T-helper 2 cell treated with Interferon-gamma antibody and Interleukin-4, amounts not matched to agents 5 μg/mL and 100 μg/mL, for 36 hours (primary cell): ENCODE results near the gene CCDC15.
"Not testable (repeated sequence)": the region's sequence is repeated elsewhere in the genome, so short reads cannot be mapped to it uniquely, and the experiment has no call there.

Experiments used
- DNase-seq: peaks from one replicate; pipeline ENCODE4 v3.0.0; 2021; ENCODE audit warnings: low spot score
- H3K27ac Mint-ChIP-seq: one replicate; pipeline ENCODE4 v1.8.0; 2021; ENCODE audit warnings: mild to moderate bottlenecking, mixed read lengths
- H3K27me3 Mint-ChIP-seq: one replicate; pipeline ENCODE4 v1.8.0; 2021; ENCODE audit warnings: low read depth, mixed read lengths
- H3K36me3 Mint-ChIP-seq: one replicate; pipeline ENCODE4 v1.8.0; 2021; ENCODE audit warnings: low read depth, mixed read lengths
- H3K4me1 Mint-ChIP-seq: one replicate; pipeline ENCODE4 v1.8.0; 2021; ENCODE audit warnings: low read depth, mixed read lengths
- H3K4me3 Mint-ChIP-seq: one replicate; pipeline ENCODE4 v1.8.0; 2022; ENCODE audit warnings: mild to moderate bottlenecking, moderate library complexity, mixed read lengths
- H3K9me3 Mint-ChIP-seq: one replicate; pipeline ENCODE4 v1.8.0; 2021; ENCODE audit warnings: mixed read lengths

CCDC15 gene

DNA sequence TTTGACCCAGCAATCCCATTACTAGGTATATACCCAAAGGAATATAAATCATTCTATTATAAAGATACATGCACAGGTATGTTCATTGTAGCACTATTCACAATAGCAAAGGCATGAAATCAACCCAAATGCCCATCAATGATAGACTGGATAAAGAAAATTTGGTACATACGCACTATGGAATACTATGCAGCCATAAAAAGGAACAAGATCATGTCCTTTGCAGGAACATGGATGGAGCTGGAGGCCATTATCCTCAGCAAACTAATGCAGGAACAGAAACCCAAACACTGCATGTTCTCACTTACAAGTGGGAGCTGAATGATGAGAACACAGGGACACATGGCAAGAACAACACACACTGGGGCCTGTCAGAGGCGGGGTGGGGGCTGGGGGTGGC is 102.1 kb downstream of the CCDC15 start:
- DNase-seq, H3K9me3 Mint-ChIP-seq, H3K36me3 Mint-ChIP-seq, H3K4me3 Mint-ChIP-seq, H3K4me1 Mint-ChIP-seq, H3K27ac Mint-ChIP-seq: not testable (repeated sequence)
- peaks cover 12% of the 10 kb centered on the region for H3K27me3 Mint-ChIP-seq

DNA sequence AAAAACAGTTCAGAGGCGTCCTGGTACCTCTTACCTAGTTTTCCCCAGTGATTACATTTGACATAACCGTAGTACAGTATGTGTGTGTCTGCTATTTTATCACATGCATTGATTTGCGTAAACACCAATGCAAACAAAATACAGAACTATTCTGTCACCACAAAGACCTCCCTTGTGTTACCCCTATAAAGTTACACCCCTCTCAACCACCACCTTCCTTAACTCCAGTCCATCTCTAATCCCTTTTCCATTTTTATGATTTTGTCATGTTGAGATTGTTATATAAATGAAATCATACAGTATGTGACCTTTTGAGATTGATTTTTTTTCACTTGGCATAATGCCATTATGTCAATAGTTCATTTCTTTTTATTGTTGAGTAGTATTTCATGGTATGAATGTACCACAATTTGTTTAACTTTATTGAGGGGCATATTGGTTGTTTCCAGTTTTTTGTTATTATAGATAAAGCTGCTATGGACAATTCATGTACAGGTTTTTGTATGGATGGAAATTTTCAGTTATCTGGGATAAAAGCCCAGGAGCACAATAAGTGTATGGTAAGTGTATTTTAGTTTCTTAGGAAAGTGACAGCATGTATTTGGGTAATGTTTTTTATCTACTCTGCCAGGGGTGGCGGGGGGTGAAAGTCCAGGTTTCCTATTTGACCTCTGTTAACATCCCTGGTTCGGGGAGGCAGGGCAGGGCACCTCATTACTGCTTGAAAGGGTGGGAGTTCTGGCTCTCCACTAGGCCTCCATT is 103.1 kb downstream of the CCDC15 start:
- Mint-ChIP-seq H3K4me1 (peaks cover 2% of the 10 kb centered on the region), H3K27me3 (peaks cover 20% of the 10 kb centered on the region), H3K4me3 (no peak overlapping the region), H3K27ac (no peak overlapping the region), H3K36me3 (no peaks in the 10 kb centered on the region), H3K9me3 (no peaks in the 10 kb centered on the region)
- no peak for DNase-seq

DNA sequence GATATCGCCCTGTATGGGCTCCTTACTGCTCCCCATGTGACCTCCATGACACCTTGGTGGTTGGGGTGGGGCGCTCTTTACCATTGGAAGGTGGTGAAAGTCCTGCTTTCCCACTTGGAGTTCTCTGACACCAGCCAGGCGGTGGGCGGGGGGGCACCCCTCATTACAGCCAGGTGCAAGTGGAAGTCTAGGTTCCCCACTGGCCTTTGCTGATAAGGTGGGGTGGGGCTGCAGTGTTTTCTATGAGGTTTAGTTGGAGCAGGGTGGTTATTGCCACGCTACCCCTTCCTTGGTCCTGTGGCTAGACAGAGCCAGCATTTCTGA is 103.7 kb downstream of the CCDC15 start:
- Mint-ChIP-seq H3K27ac (no peak overlapping the region), H3K9me3 (no peaks in the 10 kb centered on the region), H3K4me3 (no peak overlapping the region), H3K27me3 (peaks cover 24% of the 10 kb centered on the region), H3K36me3 (no peaks in the 10 kb centered on the region), H3K4me1 (no peaks in the 10 kb centered on the region)
- DNase-seq: no peak

DNA sequence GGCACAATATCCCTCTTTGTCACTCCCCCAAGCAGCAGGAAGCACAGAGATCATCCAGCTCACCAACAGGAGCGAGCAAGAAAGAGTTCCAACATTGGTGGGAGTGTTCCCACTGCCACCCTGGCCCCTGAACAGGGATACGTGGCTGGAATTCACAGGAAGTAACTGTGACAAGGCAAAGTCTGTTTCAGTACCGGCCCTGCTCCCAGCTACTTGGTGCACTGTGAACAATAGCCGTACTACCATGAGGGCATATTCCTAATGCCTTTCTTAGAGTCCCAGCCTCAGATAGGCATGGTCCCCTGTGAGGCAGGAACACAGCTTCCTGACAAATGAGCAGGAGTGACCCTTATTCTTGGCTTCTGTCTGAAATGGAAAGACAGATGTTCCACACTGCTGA is 107.3 kb downstream of the CCDC15 start:
- H3K27ac Mint-ChIP-seq: no peak overlapping the region
- no peaks in the 10 kb centered on the region for H3K9me3 Mint-ChIP-seq
- no peaks in the 10 kb centered on the region for H3K36me3 Mint-ChIP-seq
- no peaks in the 10 kb centered on the region for H3K4me1 Mint-ChIP-seq
- no peak for DNase-seq
- no peak overlapping the region for H3K4me3 Mint-ChIP-seq
- peaks cover 51% of the 10 kb centered on the region for H3K27me3 Mint-ChIP-seq

DNA sequence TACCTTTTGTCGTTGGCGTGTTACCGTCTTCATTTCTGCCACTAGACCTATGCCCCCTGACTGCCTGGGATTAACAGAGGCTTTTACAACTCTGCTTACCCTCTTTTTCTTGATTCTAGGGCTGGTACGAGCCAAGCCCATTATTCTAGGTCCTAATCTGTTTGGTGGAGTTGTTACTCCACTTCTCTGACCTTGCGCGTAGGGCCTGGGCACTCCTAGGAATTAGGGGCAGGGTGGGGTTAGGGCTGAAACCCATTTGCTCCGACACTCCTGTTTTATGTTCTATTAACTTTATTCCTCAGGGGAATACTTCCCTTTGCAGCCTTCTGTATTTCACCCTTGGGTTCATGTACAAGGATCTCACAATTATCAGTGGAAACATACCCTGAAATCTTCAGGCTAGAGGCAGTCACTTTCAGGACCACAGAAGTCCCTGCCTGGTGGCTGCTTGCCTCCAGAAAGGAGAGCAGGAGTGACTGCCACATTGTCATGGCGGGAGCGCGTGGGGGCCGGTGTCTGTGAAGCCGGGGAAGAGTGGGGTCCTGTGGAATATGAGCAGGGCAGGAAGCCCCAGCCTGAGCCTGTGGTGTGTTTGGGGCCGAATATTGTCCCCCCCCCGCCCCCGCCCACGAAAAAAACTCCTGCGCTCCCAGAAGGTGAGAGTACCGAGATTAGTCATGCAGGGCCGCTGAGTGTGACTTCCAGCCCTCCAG is 108.4 kb downstream of the CCDC15 start:
- no peaks in the 10 kb centered on the region for H3K9me3 Mint-ChIP-seq
- peaks cover 52% of the 10 kb centered on the region for H3K27me3 Mint-ChIP-seq

DNA sequence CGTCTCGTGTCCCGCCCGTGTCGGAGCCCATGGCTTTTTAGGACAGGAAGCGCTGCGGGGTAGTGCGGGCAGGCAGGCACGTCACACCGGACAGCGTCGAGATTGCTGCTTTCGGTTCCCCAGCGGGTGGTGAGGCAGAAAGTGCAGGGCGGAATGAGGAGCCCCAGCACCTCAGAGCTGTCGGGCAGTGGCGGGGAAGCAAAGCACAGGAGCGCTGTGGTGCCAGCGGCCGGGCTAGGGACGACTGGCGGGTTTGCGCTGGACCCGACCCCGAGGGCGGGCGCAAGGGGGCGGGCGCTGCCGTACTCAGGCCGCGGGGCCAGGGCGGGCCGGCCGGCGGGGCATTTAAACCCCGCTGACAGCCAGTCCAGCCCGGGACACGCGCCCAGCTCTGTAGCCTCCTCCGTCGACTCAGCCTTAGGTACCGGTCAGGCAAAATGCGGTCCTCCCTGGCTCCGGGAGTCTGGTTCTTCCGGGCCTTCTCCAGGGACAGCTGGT is 109.0 kb downstream of the CCDC15 start, which contains the start of gene SLC37A2:
Gene SLC37A2 (plus strand): TSS at position 375 of the 498 bp plus-strand sequence. CDS start 63 bp downstream, at position 438.
- Mint-ChIP-seq H3K27ac (peak within 1 kb of the TSS; percentile 47), H3K9me3 (no peaks in the 10 kb centered on the region), H3K36me3 (no peaks in the 10 kb centered on the region), H3K4me1 (no peaks in the 10 kb centered on the region), H3K27me3 (peaks cover 55% of the 10 kb centered on the region), H3K4me3 (peak within 1 kb of the TSS; percentile 81)
- peak; percentile 68 for DNase-seq

More for the DNA sequence above, 108.4 kb downstream of the CCDC15 start:
- no peak for DNase-seq
- Mint-ChIP-seq H3K4me3 (peak overlapping the region; percentile 81), H3K4me1 (no peaks in the 10 kb centered on the region), H3K27ac (no peak overlapping the region), H3K36me3 (no peaks in the 10 kb centered on the region)

DNA sequence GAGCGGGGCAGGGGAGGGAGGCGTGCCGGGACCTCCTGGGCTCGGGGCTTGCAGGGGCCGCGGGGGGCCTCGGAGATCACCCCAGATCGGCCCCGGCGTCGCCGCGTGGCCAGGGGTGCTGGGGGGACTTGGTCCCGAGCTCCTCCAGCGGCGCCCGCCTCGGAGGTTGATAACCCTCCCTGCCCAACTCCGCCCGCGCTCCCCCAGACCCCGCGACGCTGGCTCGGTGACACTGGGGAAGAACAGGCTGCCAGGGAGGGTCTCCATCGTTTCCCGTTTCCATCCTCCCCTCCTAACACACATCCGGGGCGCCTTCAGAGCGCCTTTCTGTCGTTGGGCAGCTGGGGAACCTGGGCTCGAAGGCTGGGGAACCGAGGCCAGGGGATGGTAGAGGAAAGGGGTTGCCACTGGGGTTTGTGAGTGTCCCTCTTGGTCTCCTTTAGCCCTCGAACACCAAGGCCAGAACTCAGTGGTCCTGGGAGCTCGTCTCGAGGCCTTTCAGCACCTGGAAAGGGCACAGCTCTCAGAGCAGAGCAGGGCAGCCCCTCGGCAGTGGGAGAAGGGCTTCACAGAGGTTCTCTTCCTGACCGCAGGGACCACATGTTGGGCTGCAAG is 109.5 kb downstream of the CCDC15 start:
- Mint-ChIP-seq H3K27me3 (peaks cover 60% of the 10 kb centered on the region), H3K9me3 (no peaks in the 10 kb centered on the region), H3K27ac (no peak overlapping the region), H3K4me1 (no peaks in the 10 kb centered on the region), H3K4me3 (peak overlapping the region; percentile 59), H3K36me3 (no peaks in the 10 kb centered on the region)
- no peak for DNase-seq

DNA sequence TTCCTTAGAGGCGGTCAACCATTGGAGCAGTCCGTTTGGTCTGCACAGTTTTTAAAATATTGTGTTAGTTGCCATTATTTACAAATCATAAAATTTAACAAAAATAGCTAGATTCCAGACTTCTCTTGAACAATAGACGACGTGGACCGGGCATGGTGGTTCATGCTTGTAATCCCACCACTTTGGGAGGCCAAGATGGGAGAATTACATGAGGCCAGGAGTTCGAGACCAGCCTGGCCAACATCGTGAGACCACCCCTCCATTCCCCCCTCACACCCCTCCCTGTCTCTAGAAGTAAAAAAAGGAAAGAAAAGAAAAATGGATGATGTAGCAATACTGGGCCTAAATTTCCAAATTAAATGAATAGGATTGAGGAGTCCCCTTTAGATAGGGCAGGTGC is 110.1 kb downstream of the CCDC15 start:
- DNase-seq: no peak
- Mint-ChIP-seq H3K4me1 (no peaks in the 10 kb centered on the region), H3K27me3 (peaks cover 60% of the 10 kb centered on the region), H3K9me3 (no peaks in the 10 kb centered on the region), H3K4me3 (peak overlapping the region; percentile 59), H3K27ac (no peak overlapping the region), H3K36me3 (no peaks in the 10 kb centered on the region)

DNA sequence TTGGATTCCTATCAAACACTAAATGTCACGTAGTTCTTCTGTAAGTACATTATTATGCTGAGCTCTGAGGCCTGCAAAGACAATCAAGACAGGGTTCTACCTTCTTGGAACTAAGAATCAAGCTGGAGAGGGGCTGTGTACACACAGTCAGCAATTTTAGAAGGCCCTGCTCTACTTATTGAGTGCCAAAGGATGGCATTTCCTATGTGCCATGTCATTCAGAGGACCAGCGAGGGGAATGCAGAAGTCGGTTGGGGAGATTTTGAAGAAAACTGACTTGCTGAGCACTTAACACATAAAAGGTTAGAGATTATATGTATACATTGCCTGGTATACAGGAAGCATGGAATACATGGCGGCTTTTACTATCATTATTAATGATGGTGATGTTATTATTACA is 114.4 kb downstream of the CCDC15 start:
- Mint-ChIP-seq H3K36me3 (no peaks in the 10 kb centered on the region), H3K27me3 (peaks cover 33% of the 10 kb centered on the region), H3K9me3 (no peaks in the 10 kb centered on the region), H3K4me3 (no peak overlapping the region), H3K4me1 (peaks cover 15% of the 10 kb centered on the region), H3K27ac (no peak overlapping the region)
- no peak for DNase-seq

DNA sequence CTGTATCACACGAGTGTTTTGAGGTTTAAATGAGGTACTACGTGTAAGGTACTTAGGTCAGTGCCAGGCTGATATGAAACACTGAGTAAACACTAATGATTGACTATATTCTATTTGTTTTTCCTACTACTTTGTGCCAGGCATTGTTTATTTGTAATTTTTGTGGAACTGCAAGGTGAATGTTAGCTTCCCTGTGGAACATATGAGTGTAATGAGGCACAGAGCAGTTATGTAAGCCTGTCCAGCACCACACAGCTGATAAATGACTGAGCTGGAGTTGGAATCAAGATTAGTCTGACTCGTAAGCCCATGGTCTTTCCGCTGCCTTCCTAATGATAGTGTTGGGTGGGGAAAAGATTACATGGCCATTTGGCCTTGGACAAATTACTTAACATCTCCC is 115.0 kb downstream of the CCDC15 start:
- H3K4me3 Mint-ChIP-seq: no peak overlapping the region
- no peaks in the 10 kb centered on the region for H3K9me3 Mint-ChIP-seq
- peaks cover 15% of the 10 kb centered on the region for H3K4me1 Mint-ChIP-seq
- H3K27ac Mint-ChIP-seq: no peak overlapping the region
- H3K27me3 Mint-ChIP-seq: peaks cover 29% of the 10 kb centered on the region
- H3K36me3 Mint-ChIP-seq: no peaks in the 10 kb centered on the region
- DNase-seq: no peak

DNA sequence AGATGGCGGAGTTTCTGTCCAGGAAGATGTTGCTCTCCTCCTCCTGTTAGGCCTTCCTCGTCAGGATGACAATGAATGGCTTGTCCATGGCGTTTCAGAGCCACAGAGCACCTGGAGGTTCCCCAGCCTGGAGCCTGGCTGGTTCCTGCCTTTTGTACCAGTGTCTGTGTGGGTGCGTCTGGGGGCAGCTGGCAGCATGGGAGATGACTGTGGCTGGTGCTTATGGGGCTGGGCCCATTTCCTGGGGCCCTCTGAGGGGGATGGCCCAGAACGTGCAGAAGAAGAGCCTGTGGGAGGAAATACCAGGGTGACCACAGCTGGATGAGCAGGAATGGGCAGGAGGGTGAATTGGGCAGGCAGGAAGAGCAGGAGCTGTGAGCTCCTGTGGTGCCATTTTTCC is 115.8 kb downstream of the CCDC15 start:
- Mint-ChIP-seq H3K27me3 (peaks cover 21% of the 10 kb centered on the region), H3K36me3 (no peaks in the 10 kb centered on the region), H3K4me3 (no peak overlapping the region), H3K9me3 (no peaks in the 10 kb centered on the region), H3K4me1 (peaks cover 15% of the 10 kb centered on the region), H3K27ac (no peak overlapping the region)
- DNase-seq: no peak

DNA sequence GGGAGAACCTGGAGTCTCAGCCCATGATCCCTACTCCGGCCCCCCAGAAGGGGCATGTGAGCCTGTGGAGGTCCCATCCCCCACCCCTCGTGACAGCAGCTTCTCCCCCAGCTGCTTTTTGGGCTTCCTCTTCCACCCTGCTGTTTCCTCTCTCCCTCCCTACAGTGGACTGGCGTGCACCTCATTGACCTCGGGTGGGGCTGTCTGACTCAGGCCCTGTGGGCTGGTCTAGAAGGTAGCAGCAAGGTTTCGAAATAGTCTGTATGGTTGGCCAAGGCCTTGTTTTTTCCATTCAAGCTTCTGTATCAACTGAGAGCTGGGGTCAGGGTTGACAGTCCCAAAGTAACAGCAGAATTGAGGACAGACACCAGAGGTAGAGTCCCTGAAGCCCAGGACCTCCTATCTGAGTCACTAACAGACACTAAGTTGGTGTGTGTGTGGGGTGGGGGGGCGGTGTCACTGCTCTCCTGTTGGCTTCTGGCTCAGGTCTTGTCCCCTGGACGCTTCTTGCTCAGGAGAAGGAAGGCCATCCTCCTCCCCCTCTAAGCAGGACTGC is 116.8 kb downstream of the CCDC15 start:
- DNase-seq: peak; percentile 37
- H3K4me3 Mint-ChIP-seq: no peak overlapping the region
- H3K27me3 Mint-ChIP-seq: peaks cover 12% of the 10 kb centered on the region
- H3K27ac Mint-ChIP-seq: peak overlapping the region; percentile 10
- no peaks in the 10 kb centered on the region for H3K9me3 Mint-ChIP-seq
- peaks cover 15% of the 10 kb centered on the region for H3K4me1 Mint-ChIP-seq
- no peaks in the 10 kb centered on the region for H3K36me3 Mint-ChIP-seq

DNA sequence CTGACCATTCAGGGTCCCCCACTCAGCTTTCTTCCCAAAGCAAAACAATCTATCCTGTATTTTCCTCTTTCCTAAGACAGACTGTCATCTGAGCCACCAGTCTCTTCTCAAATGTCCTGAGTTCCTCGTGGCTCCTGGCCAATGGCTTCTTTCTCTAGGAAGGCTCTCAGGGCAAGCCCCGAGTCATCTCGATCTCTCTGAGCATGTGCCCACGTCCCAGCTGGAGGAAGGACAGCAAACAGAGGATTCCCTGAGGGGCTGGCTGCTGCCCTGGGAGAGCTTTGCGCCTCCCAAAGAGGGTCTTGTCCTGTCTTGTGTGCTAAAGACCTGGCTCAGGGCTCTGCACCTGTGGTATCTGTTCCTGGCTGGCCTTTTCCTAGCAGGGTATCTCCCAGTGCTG is 117.4 kb downstream of the CCDC15 start:
- H3K27me3 Mint-ChIP-seq: peaks cover 8% of the 10 kb centered on the region
- H3K36me3 Mint-ChIP-seq: no peaks in the 10 kb centered on the region
- H3K9me3 Mint-ChIP-seq: no peaks in the 10 kb centered on the region
- no peak for DNase-seq
- H3K4me3 Mint-ChIP-seq: no peak overlapping the region
- peaks cover 15% of the 10 kb centered on the region for H3K4me1 Mint-ChIP-seq
- peak overlapping the region; percentile 41 for H3K27ac Mint-ChIP-seq

DNA sequence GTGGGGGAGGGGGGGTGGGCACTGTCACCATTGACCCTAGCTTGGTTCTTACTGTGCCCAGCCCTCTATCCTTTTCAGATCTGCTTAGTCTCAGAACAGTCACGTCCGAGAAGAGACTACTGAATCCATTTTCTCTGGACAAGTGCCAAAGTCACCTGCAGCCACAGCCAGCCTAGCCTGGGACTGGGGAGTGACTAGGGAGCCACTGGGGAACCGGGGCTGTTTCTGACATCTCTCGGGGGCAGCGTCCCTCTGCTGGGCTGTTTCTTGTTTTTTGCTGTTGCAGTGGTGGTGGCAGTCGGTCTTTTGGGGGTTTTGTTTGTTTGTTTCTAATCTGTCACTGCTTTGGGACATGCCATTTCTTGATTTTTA is 117.8 kb downstream of the CCDC15 start:
- Mint-ChIP-seq H3K9me3 (no peaks in the 10 kb centered on the region), H3K27me3 (peaks cover 8% of the 10 kb centered on the region), H3K27ac (no peak overlapping the region), H3K4me3 (no peak overlapping the region), H3K36me3 (no peaks in the 10 kb centered on the region), H3K4me1 (peaks cover 15% of the 10 kb centered on the region)
- no peak for DNase-seq
